Cortex of kidney (tissue), 1 donor: Measurements from ENCODE around the gene BECN2.
"Not testable (repeated sequence)": the region's sequence is repeated elsewhere in the genome, so short reads cannot be mapped to it uniquely, and the experiment has no call there.

Source experiments
- DNase-seq: peaks from one replicate; lab custom pipeline; 2025; lab: John Stamatoyannopoulos, UW

The BECN2 gene

DNA sequence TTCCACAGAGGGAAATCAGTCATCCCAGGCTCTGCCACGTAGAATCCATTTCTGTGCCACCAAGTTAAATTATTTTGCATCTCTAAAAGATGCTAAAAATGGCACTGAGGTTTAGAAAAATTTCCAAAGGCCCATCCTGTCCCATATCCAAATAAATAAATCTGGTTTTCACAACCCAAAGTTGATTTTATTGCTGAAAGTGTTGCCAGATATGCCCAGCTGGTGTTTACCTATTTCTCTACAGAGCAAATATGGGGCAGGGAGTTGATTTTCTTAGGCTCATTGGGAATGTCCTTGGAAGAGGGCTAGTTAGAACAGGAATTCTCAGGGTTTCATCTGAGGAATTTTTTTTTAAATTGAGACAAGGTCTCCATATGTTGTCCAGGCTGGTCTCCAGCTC lies 22.4 kb downstream of the BECN2 start:
- no peak for DNase-seq

- no peak for DNase-seq
These were observed 28.2 kb downstream of the BECN2 start for GRCh38 chr1:241985787-241986186.

- DNase-seq = not testable (repeated sequence)
These were observed 30.9 kb downstream of the BECN2 start for GRCh38 chr1:241988389-241988930.

DNA sequence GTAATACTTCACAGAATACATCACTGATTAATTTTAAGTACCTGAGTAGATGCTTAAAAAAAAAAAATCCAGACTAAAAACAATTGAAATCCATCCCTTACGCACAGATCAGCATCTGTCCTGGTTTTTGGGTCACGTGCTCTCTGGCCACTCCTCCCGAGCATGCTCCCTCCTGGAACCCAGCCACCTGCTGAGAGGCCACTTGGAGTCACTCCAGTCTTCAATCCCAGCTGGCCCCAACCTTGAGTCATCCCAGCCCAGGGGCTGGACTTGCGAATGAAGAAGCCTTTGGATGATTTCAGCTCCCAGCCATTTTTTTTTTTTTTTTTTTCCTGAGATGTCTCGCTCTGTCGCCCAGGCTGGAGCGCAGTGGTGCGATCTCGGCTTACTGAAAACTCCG lies 32.5 kb downstream of the BECN2 start:
- DNase-seq = no peak

DNA sequence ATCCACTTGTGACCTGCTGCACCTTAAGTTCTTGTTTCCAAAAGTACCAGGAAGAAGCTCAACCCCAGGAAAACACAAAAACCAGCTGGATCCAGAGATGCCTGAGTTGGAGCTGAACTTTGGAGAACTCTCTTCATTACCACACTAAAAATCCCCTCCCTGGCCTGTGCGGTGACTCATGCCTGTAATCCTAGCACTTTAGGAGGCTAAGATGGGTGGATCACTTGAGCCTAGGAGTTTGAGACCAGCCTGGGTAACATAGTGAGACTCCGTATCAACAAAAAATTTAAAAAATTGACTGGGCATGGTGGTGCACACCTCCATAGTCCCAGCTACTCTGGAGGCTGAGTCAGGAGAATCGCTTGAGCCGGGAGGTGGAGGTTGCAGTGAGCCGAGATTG lies 35.2 kb downstream of the BECN2 start:
- DNase-seq = no peak

- no peak for DNase-seq
These were observed 36.6 kb downstream of the BECN2 start for GRCh38 chr1:241994171-241994570.

- DNase-seq = no peak
These were observed 39.9 kb downstream of the BECN2 start for GRCh38 chr1:241997401-241997998.

- no peak for DNase-seq
These were observed 40.9 kb downstream of the BECN2 start for GRCh38 chr1:241998412-241998921.

GRCh38 chr1:241999026-241999425 lies 41.5 kb downstream of the BECN2 start, which contains the start of gene MAP1LC3C:
MAP1LC3C (minus strand) TSS chr1:241999098; CDS start chr1:241999008, 90 bp downstream.
- DNase-seq = no peak

DNA sequence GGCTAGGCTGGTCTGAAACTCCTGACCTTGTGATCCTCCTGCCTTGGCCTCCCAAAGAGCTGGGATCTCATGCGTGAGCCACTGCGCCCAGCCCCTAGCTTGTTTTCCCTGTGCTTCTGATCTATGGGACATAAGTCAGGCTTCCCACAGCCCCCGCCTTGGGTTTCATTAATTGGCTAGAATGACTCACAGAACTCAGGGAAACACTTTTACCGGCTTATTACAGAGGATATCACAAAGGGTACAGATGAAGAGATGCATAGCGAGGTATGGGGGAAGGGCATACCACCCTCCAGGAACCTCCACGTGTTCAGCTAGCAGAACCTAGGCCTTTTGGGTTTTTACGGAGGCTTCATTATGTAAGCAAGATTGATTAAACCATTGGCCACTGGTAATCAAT lies 42.9 kb downstream of the BECN2 start:
- DNase-seq = no peak

- DNase-seq = no peak
These were observed 44.5 kb downstream of the BECN2 start for GRCh38 chr1:242002072-242002471.

GRCh38 chr1:242002510-242002909 lies 44.9 kb downstream of the BECN2 start:
- no peak for DNase-seq

GRCh38 chr1:242004751-242005495 lies 47.4 kb downstream of the BECN2 start:
- DNase-seq = no peak

DNA sequence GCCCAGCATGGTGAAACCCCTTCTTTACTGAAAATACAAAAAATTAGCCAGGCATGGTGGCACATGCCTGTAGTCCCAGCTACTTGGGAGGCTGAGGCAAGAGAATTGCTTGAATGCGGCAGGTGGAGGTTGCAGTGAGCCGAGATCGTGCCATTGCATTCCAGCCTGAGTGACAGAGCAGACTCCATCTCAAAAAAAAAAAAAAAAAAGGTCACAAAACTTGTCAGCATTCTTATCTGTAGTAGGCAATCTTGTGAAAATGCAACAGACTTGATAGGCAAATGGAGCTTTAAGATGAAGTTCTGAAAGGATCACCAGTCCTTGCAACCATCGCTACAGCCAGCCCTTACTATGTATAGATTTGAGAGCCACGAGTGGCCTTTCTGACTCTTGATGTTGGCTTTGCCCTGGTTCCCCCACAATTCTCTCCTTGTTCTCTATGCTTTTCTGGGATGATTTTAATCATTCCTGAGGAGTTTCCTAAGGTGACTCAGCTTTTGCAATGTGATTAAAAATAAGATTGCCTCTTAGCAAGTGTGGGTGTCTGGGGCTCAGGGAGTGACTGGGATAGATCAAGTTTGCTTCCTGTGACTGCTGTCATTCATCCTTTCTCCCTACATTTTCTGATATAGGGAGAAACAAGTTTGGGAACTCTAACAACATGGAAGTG lies 48.4 kb downstream of the BECN2 start:
- no peak for DNase-seq

- no peak for DNase-seq
These were observed 49.4 kb downstream of the BECN2 start for GRCh38 chr1:242006976-242007375.
